Ovary (tissue), 9 donors: ENCODE data around the gene SCN4B. TPM values are rescaled to one million over a fixed set of nuclear protein-coding genes. Genes with fewer than 3 reads are reported as not detected.
A peak's percentile ranks its signal among the peaks of the same experiment; 100 is the strongest.

Source experiments
- DNase-seq, 5 donors: peaks; one replicate each; pipeline ENCODE4 v3.0.0-alpha.2; 2019 to 2020
- H3K27ac ChIP-seq, 2 donors: fragments of 200-600 bp; one replicate each; pipeline versions ENCODE4 v1.5.1 to v1.8.0; 2019 to 2022
- H3K27me3 ChIP-seq: fragments of 200-600 bp; one replicate; pipeline ENCODE4 v1.8.0; 2022
- H3K36me3 ChIP-seq: fragments of 200-600 bp; sonication (generic); one replicate; pipeline ENCODE4 v1.5.1; 2019
- H3K4me1 ChIP-seq: one replicate; pipeline ENCODE4 v1.8.1; 2013; ENCODE audit warnings: mild to moderate bottlenecking, moderate library complexity; ENCODE audit not compliant: insufficient read depth
- H3K4me3 ChIP-seq: fragments of 200-600 bp; sonication (generic); one replicate; pipeline ENCODE4 v1.5.1; 2017
- H3K9me3 ChIP-seq, 2 donors: fragments of 200-600 bp in 1 of 2; sonication (generic) in 1 of 2; one replicate each; pipeline versions ENCODE4 v1.5.1 to v1.8.1; 2013 to 2019; ENCODE audit warnings: mild to moderate bottlenecking in 1 of 2, moderate library complexity in 1 of 2
- EP300 ChIP-seq: sonication (generic); formaldehyde crosslinking; IDR thresholded peaks from one replicate; pipeline ENCODE4 v1.6.1; 2017; ENCODE audit warnings: antibody characterized with exemption
- POLR2A ChIP-seq: fragments of 450-650 bp; IDR thresholded peaks from one replicate; pipeline ENCODE4 v1.6.1; 2017; ENCODE audit warnings: antibody characterized with exemption, mild to moderate bottlenecking, moderate library complexity
- WGBS, 3 donors: extraction: QIAGEN DNeasy Blood & Tissue Kit in 1 of 3; methylation state at CpG; one replicate each; pipeline versions ENCODE4 v1.1.5 to v1.1.7; 2013 to 2017; 5-methylcytosine and 5-hydroxymethylcytosine counted together
- intact Hi-C, 4 donors: fragments of 100-400 bp; cut with DNase I; formaldehyde crosslinking; loops; one replicate each; pipeline versions ENCODE4 v1.11.0 to v1.15.1; 2022 to 2023
- polyA plus RNA-seq, 2 donors: library from polyadenylated mRNA; stranded (reverse); fragments of 200-250 nt in 1 of 2; fragments of 350-450 nt in 1 of 2; fragmentation: Illumina TruSeq in 1 of 2; extraction: RNeasy Lipid Tissue Mini Kit (QIAGEN cat#74804) in 1 of 2; gene quantifications; one replicate each; pipeline ENCODE4 v1.2.3, GENCODE V29; 2013 to 2014
- total RNA-seq, 7 donors: library from RNA; depleted of rRNA in 2 of 7; stranded (reverse); fragments of >200 nt in 2 of 7; fragmentation: NEBNext Ultra II Directional in 3 of 7; extraction: Animal tissue kit (Norgen Biotek cat#: 25700) in 3 of 7; gene quantifications; one replicate each; pipeline versions ENCODE4 v1.1.0 to v1.2.4, GENCODE V29; 2016 to 2023
- TF ChIP-seq, protein P1 (sequence below), 3 donors: fragments of 450-650 bp in 2 of 3; fragments of 200-600 bp in 1 of 3; IDR thresholded peaks; one replicate each; pipeline versions ENCODE4 v1.5.1 to v1.8.0; 2016 to 2022; ENCODE audit warnings: antibody characterized with exemption in 3 of 3, mild to moderate bottlenecking in 1 of 3
- donor health status: DM: no; HTN: no; CAD: no; lungs with moderate emphysema.
- donor health status: DM: no; HTN: no; CAD: no.
- donor health status: Bipolar disorder and iron deficiency.
- donor health status: DM: yes; HTN: yes; CAD: no.
- donor health status: DM: no; HTN: no; CAD: no.
- donor health status: DM: yes; HTN: yes; CAD: no.

Gene SCN4B
- total and polyA plus RNA-seq, 9 donors: 0.10 to 13.3 (median 0.52) TPM

DNA sequence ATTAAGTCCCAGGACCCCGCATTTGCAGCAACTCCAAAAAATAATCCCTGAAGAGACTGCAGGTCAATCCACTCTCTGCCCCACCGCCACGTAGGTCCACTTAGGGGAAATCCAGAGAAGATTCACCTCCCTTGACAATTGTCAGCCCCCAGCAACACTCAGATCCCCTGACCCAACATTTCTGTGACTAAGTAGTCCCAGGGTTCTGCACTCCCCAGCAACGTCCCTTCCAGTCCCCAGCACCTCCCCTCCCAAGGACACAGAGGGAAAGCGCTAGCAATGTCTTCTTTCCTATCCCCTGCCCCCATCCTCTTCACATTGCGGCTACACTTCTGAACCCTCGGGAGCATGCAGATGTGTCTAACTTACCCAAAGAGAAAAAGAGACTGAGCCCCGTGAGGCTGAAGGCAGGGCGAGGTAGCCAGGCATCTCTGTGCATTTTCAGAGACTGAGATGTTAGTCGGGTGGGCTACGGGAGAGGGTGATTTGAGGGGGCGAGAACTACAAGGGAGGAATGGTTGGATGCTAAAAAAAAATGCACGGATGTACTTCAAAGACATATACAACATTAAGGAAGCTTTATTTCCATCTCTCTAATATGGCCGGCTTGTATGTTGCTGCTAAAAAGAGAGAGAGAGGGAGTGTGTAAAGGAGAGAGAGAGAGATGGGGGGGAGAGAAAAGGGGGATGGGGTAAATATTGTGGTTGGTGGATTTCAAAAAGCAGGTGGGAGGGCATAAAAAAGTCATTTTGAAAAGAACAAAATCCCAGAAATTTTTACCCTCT, 23.6 kb upstream of the SCN4B start, which contains the start of gene SCN2B:
Gene SCN2B, minus strand, starts transcription at position 647 of the 785 bp plus-strand sequence. Its CDS starts 208 bp downstream, at position 439.
- Histone ChIP-seq H3K27ac (no peak within 1 kb of the TSS), H3K9me3 (no peaks in the 10 kb centered on the region), H3K4me3 (peak within 1 kb of the TSS; percentile 33), H3K36me3 (no peaks in the 10 kb centered on the region), H3K27me3 (no peaks in the 10 kb centered on the region), H3K4me1 (no peaks in the 10 kb centered on the region)
- intact Hi-C loops: no loop called here
- TF ChIP-seq EP300 (no peak), POLR2A (no peak)
- TF ChIP-seq, protein P1, sequence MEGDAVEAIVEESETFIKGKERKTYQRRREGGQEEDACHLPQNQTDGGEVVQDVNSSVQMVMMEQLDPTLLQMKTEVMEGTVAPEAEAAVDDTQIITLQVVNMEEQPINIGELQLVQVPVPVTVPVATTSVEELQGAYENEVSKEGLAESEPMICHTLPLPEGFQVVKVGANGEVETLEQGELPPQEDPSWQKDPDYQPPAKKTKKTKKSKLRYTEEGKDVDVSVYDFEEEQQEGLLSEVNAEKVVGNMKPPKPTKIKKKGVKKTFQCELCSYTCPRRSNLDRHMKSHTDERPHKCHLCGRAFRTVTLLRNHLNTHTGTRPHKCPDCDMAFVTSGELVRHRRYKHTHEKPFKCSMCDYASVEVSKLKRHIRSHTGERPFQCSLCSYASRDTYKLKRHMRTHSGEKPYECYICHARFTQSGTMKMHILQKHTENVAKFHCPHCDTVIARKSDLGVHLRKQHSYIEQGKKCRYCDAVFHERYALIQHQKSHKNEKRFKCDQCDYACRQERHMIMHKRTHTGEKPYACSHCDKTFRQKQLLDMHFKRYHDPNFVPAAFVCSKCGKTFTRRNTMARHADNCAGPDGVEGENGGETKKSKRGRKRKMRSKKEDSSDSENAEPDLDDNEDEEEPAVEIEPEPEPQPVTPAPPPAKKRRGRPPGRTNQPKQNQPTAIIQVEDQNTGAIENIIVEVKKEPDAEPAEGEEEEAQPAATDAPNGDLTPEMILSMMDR (IDR thresholded peaks at IDR 0.05): no peak
- 5 to 9% (median 6%) methylated on average over 14 of the region's 14 CpGs for WGBS, 3 donors
- DNase-seq: no peak

DNA sequence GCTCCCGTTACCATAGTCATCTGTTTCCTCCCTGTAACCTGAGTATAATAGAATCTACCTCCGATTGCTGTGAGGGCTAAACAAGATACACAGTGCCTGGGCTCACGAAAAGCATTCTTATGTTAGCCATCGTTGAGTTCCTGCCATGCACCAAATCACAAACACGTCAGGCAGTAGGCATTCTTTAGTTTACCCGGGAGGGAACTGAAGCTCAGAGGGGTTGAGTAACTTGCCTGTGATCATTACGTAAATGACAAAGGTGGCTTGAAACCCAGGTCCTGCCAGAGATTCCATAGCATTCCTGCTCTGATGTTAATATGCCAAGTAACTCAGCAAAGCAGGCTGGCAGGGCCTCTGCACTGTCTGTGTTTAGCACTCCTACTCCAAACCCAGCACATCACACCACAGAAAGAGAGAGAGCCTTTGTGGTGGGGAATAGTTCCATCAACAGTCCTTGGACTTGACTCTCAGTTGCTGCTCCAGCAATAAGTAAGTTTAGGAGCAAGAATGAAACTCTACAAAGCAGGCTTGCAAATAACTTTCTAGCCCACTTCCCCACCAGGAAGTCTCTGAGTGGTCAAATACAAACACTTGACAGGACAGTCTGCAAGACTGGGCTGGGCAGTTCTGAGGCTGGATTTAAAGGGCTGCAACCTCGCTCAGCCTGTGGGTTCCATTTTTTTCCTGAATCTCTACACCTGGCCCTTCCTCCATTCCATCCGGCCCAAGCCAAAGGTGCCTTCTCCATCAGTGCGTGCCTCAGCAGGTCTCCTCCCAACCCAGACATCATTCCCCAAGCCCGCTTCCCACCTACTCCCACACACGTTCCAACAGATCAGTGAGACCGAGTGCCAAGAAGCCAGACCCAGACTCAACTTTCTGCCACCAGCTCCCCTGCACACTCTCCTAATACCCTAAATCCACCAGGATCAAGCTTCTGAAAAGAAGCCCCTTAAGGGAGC, 22.7 kb upstream of the SCN4B start:
- Histone ChIP-seq H3K27me3 (no peaks in the 10 kb centered on the region), H3K4me1 (no peaks in the 10 kb centered on the region), H3K9me3 (no peaks in the 10 kb centered on the region), H3K27ac (no peak overlapping the region), H3K4me3 (peak overlapping the region; percentile 33), H3K36me3 (no peaks in the 10 kb centered on the region)
- no peak for DNase-seq
- TF ChIP-seq POLR2A (no peak), EP300 (no peak)
- TF ChIP-seq, protein P1 (IDR thresholded peaks at IDR 0.05): no peak
- WGBS, 3 donors: 45 to 48% (median 47%) methylated on average over 13 of the region's 13 CpGs
- intact Hi-C loops: no loop called here

DNA sequence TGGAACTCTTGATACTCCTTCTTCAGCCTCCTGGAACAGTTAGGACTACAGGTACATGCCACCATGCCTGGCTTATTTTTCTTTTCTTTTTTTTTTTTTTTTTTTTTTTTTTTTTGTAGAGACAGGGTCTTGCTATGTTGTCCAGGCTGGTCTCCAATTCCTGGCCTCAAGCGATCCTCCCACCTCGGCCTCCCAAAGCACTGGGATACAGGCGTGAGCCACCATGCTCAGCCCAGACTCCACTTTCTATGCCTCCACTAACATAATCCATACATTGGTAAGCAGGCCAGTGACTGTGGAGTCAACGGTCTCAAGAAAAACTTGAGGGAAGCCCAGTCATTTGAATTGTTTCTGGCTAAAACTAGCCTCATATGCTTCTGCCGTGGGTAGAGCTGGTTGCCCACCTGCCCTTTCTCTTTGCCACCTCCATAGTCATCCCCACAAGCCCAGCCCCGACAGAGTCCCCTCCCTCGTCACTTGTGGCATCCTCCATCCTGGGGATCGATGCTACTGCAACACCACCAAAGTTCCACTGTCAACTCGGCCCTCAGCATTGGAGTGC, 21.5 kb upstream of the SCN4B start:
- H3K9me3 ChIP-seq: no peaks in the 10 kb centered on the region
- H3K4me1 ChIP-seq: no peaks in the 10 kb centered on the region
- no peak for TF ChIP-seq EP300
- TF ChIP-seq POLR2A: no peak
- TF ChIP-seq, protein P1 (IDR thresholded peaks at IDR 0.05): no peak
- H3K36me3 ChIP-seq: no peaks in the 10 kb centered on the region
- 87 to 89% (median 87%) methylated on average over 9 of the region's 9 CpGs for WGBS, 3 donors
- no peaks in the 10 kb centered on the region for H3K27me3 ChIP-seq
- H3K27ac ChIP-seq: no peak overlapping the region
- no peak for DNase-seq
- no peak overlapping the region for H3K4me3 ChIP-seq
- intact Hi-C loops: no loop called here

DNA sequence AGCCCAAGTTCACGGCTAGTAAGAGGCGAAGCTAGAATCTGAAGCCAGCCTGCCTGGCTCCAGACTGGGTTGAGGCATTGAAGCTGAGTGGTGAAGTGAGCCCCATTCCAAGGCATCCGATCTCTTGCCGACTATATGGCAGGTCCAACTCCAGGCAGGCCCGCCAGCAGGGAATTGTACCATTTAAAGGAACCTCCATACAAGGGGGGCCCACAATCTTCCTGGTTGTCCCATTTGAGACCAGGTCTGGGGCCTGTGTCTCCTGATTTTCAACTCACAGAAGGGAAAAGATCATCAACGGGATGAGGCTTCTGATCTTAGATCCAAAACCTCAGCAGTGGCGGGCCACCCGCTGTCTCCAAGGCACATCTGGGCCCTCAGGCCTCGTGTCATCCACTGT, 19.7 kb upstream of the SCN4B start:
- Histone ChIP-seq H3K9me3 (no peaks in the 10 kb centered on the region), H3K4me3 (no peak overlapping the region), H3K4me1 (no peaks in the 10 kb centered on the region), H3K27ac (no peak overlapping the region), H3K27me3 (no peaks in the 10 kb centered on the region), H3K36me3 (no peaks in the 10 kb centered on the region)
- no peak for TF ChIP-seq EP300
- TF ChIP-seq, protein P1 (IDR thresholded peaks at IDR 0.05): no peak
- no peak for TF ChIP-seq POLR2A
- WGBS, 3 donors: 89 to 93% (median 91%) methylated on average over 9 of the region's 9 CpGs
- DNase-seq: no peak
- intact Hi-C loops: no loop called here
